Body of pancreas (tissue), 4 donors: ENCODE results near the gene FOXN4.

ENCODE experiments used
- CTCF ChIP-seq, 7 experiments: fragments of 450-650 bp in 4 of 7; fragments of 200-600 bp in 3 of 7; sonication (generic) in 3 of 7; IDR thresholded peaks; one replicate each; pipeline ENCODE4 v1.5.1; 2016 to 2019; ENCODE audit warnings: antibody characterized with exemption in 7 of 7
- POLR2A ChIP-seq, 3 donors: fragments of 450-650 bp; IDR thresholded peaks; one replicate each; pipeline ENCODE4 v1.6.1; 2016; ENCODE audit warnings: antibody characterized with exemption in 3 of 3, mild to moderate bottlenecking in 2 of 3

GRCh38 chr12:109255377-109255776, 53.7 kb downstream of the FOXN4 start:
- TF ChIP-seq CTCF (IDR thresholded peaks at IDR 0.05): no peak
- no peak for TF ChIP-seq POLR2A (IDR thresholded peaks at IDR 0.05)
